Gastrocnemius medialis (tissue), 4 donors: Measurements from ENCODE around the gene ARNT2.

Experiments
- CTCF ChIP-seq, 5 experiments: fragments of 450-650 bp in 3 of 5; fragments of 200-600 bp in 2 of 5; sonication (generic) in 2 of 5; IDR thresholded peaks in 4 of 5; conservative IDR thresholded peaks in 1 of 5; 1 replicate in 4 of 5; 2 replicates in 1 of 5; pipeline ENCODE4 v1.5.1; 2016 to 2019; ENCODE audit warnings: antibody characterized with exemption in 5 of 5, mild to moderate bottlenecking in 3 of 5, moderate library complexity in 3 of 5
- POLR2A ChIP-seq, 2 donors: fragments of 450-650 bp; IDR thresholded peaks; one replicate each; pipeline ENCODE4 v1.6.1; 2017; ENCODE audit warnings: antibody characterized with exemption in 2 of 2, mild to moderate bottlenecking in 2 of 2, moderate library complexity in 2 of 2

- TF ChIP-seq CTCF (IDR thresholded peaks at IDR 0.05 in 4 of 5, conservative IDR thresholded peaks at IDR 0.05 in 1 of 5) (no peak), POLR2A (IDR thresholded peaks at IDR 0.05) (no peak)
Measured at GRCh38 chr15:80496096-80496495, 91.9 kb downstream of the ARNT2 start.
